Endothelial cell of umbilical vein (primary cell): ENCODE data around the gene MANBA. TPM values are rescaled to one million over a fixed set of nuclear protein-coding genes. Genes with fewer than 3 reads are reported as not detected.
"Not testable (repeated sequence)": the region's sequence is repeated elsewhere in the genome, so short reads cannot be mapped to it uniquely, and the experiment has no call there.

Experiments used
- BruUV-seq: library from RNA; stranded (reverse); fragments of 400-500 nt; replicated peaks from 2 replicates; lab custom pipeline; 2021; lab: Mats Ljungman, UMichigan
- CTCF ChIA-PET: fragments of 300-600, 350-600 bp; sonication (Branson Sonifier 250); formaldehyde crosslinking; loops from one replicate; lab custom pipeline; 2021; ENCODE audit warnings: antibody characterized with exemption, inconsistent platforms; lab: Charles Lee
- POLR2A ChIA-PET: fragments of 300-600, 350-600 bp; sonication (Branson Sonifier 250); formaldehyde crosslinking; loops from one replicate; lab custom pipeline; 2021; ENCODE audit warnings: antibody characterized with exemption, inconsistent platforms; lab: Charles Lee
- DNase-seq: peaks from one replicate; pipeline ENCODE4 v3.0.0-alpha.2; 2011; ENCODE audit warnings: low read depth, low spot score
- FAIRE-seq: peaks from 2 replicates; lab custom pipeline; 2011; peaks lifted over from hg19 to GRCh38; lab: Jason Lieb, UNC
- H2AFZ ChIP-seq: 2 replicates; pipeline ENCODE4 v1.6.0; 2012; ENCODE audit warnings: low read depth, low read length, control low read depth, inconsistent platforms
- H3K27ac ChIP-seq: 2 replicates; pipeline ENCODE4 v1.5.1; 2011; ENCODE audit warnings: low read depth, mild to moderate bottlenecking, control low read depth, low read length, moderate library complexity; ENCODE audit not compliant: insufficient read depth
- H3K27me3 ChIP-seq, 2 experiments: 2 replicates each; pipeline versions ENCODE4 v1.6.0 to v1.6.1; 2011; ENCODE audit warnings: low read length in 2 of 2, mixed read lengths in 1 of 2; ENCODE audit not compliant: control insufficient read depth in 2 of 2, insufficient read depth in 2 of 2
- H3K36me3 ChIP-seq, 2 experiments: 2 replicates in 1 of 2; 3 replicates in 1 of 2; pipeline ENCODE4 v1.5.1; 2011; ENCODE audit warnings: low read length in 2 of 2, mild to moderate bottlenecking in 1 of 2, moderate library complexity in 1 of 2; ENCODE audit not compliant: control insufficient read depth in 2 of 2, insufficient read depth in 2 of 2; ENCODE audit errors: extremely low read depth in 1 of 2
- H3K4me1 ChIP-seq: 3 replicates; pipeline ENCODE4 v1.5.1; 2011; ENCODE audit warnings: mild to moderate bottlenecking, low read length; ENCODE audit not compliant: control insufficient read depth, insufficient read depth; ENCODE audit errors: extremely low read depth
- H3K4me2 ChIP-seq: 2 replicates; pipeline ENCODE4 v1.6.1; 2011; ENCODE audit warnings: low read length, control low read depth, mixed read lengths; ENCODE audit not compliant: insufficient read depth
- H3K4me3 ChIP-seq, 3 experiments: fragments of 200-600 bp in 1 of 3; sonication (generic), shearing (Covaris generic) in 1 of 3; replicated peaks in 1 of 3; 2 replicates each; pipeline ENCODE4 v1.5.1; 2011 to 2016; ENCODE audit warnings: control low read depth in 3 of 3, low read length in 3 of 3, mild to moderate bottlenecking in 2 of 3, inconsistent platforms in 1 of 3, low read depth in 1 of 3, moderate library complexity in 1 of 3; ENCODE audit not compliant: insufficient read depth in 1 of 3
- H3K79me2 ChIP-seq: 2 replicates; pipeline ENCODE4 v1.6.0; 2012; ENCODE audit warnings: low read length, inconsistent platforms; ENCODE audit not compliant: control insufficient read depth, insufficient read depth
- H3K9ac ChIP-seq: replicated peaks from 2 replicates; pipeline ENCODE3; 2011; ENCODE audit warnings: low read length, control low read depth; ENCODE audit not compliant: insufficient read depth; ENCODE audit errors: extremely low read depth
- H3K9me1 ChIP-seq: replicated peaks from 3 replicates; pipeline ENCODE4 v1.6.0; 2011; ENCODE audit warnings: mild to moderate bottlenecking, low read length; ENCODE audit not compliant: control insufficient read depth, insufficient read depth; ENCODE audit errors: extremely low read depth
- H3K9me3 ChIP-seq: replicated peaks from 2 replicates; pipeline ENCODE4 v1.5.1; 2012; ENCODE audit warnings: low read length, inconsistent platforms; ENCODE audit not compliant: control insufficient read depth, insufficient read depth
- H4K20me1 ChIP-seq: replicated peaks from 2 replicates; pipeline ENCODE3; 2011; ENCODE audit warnings: mild to moderate bottlenecking, low read length; ENCODE audit not compliant: control insufficient read depth, insufficient read depth; ENCODE audit errors: extremely low read depth
- EZH2 ChIP-seq: IDR thresholded peaks from 2 replicates; pipeline ENCODE4 v1.6.1; 2012; ENCODE audit warnings: borderline replicate concordance, low read depth, mild to moderate bottlenecking, moderate library complexity, low read length, inconsistent platforms; ENCODE audit not compliant: severe bottlenecking
- FOS ChIP-seq: IDR thresholded peaks from 2 replicates; pipeline ENCODE4 v1.6.1; 2011; ENCODE audit warnings: mild to moderate bottlenecking, low read length, moderate library complexity, borderline replicate concordance; ENCODE audit not compliant: insufficient read depth
- GATA2 ChIP-seq: IDR thresholded peaks from 2 replicates; pipeline ENCODE4 v1.7.0; 2011; ENCODE audit warnings: low read depth, mild to moderate bottlenecking, moderate library complexity, mixed read lengths, low read length; ENCODE audit not compliant: insufficient read length, insufficient read depth
- JUN ChIP-seq: IDR thresholded peaks from 2 replicates; pipeline ENCODE4 v1.6.1; 2011; ENCODE audit warnings: borderline replicate concordance, low read depth; ENCODE audit not compliant: insufficient read length, insufficient read depth
- MYC ChIP-seq: IDR thresholded peaks from one replicate; pipeline ENCODE4 v1.6.1; 2011; ENCODE audit warnings: mild to moderate bottlenecking, low read depth, low read length
- POLR2A ChIP-seq: IDR thresholded peaks from 2 replicates; pipeline ENCODE4 v1.6.1; 2012; ENCODE audit warnings: low read depth, mild to moderate bottlenecking, control low read depth, low read length
- POLR2AphosphoS5 ChIP-seq: IDR thresholded peaks from 2 replicates; pipeline ENCODE4 v1.6.1; 2012; ENCODE audit warnings: low read depth, mild to moderate bottlenecking, control low read depth, low read length, moderate library complexity; ENCODE audit not compliant: insufficient read depth
- dilution Hi-C: fragments of 300-500 bp; cut with MboI; formaldehyde crosslinking; loops from one replicate; pipeline ENCODE4 v1.15.0; 2019; ENCODE audit warnings: low sequenced_read_pairs; ENCODE audit not compliant: extremely low pct_ligation_motif_present
- intact Hi-C: fragments of 100-400 bp; cut with micrococcal nuclease; formaldehyde crosslinking; loops from one replicate; pipeline ENCODE4 v1.10.0; 2022
- polyA plus RNA-seq, 4 experiments: library from polyadenylated mRNA; depleted of rRNA in 3 of 4; stranded (reverse) in 3 of 4; unstranded in 1 of 4; fragments of >200 nt; gene quantifications; 2 replicates each; pipeline versions ENCODE4 v1.2.1 to v1.2.3, GENCODE V29; 2011 to 2012; ENCODE audit warnings: missing spikeins in 1 of 4
- total RNA-seq: library from RNA; stranded (reverse); gene quantifications from 2 replicates; pipeline ENCODE4 v1.2.3, GENCODE V29; 2021
- TF ChIP-seq, protein P1 (sequence below), 2 donors: IDR thresholded peaks; 1 replicate in 1 of 2; 2 replicates in 1 of 2; pipeline ENCODE4 v1.5.1; 2011; ENCODE audit warnings: low read length in 2 of 2, mild to moderate bottlenecking in 2 of 2, moderate library complexity in 2 of 2, control low read depth in 1 of 2, inconsistent platforms in 1 of 2, low read depth in 1 of 2; ENCODE audit not compliant: insufficient read depth in 1 of 2; ENCODE audit errors: extremely low read depth in 1 of 2
- TF ChIP-seq, protein P2 (sequence below): IDR thresholded peaks from 2 replicates; pipeline ENCODE4 v1.6.1; 2011; ENCODE audit not compliant: insufficient read depth, insufficient read length

MANBA gene
- total and polyA plus RNA-seq, 2 donors (not counting 3 experiments of a cell fraction or from before 2014, with no cell fraction given): 5.6 to 7.7 TPM

DNA sequence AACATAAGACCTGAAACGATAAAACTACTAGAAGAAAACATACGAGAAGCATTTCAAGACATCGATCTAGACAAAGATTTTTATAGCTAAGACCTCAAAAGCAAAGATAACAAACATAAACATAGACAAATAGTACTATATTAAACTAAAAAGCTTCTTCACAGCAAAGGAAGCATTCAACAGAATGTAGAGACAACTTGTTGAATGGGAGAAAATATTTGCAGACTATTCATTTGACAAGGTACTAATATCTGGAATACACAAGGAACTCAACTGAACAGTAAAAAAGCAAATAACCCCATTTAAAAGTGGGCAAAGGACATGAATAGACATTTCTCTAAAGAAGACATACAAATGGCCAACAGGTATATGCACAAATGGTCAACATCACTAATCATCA, 49.8 kb downstream of the MANBA start:
- H3K79me2 ChIP-seq: no peaks in the 10 kb centered on the region
- H3K27me3 ChIP-seq: no peaks in the 10 kb centered on the region
- no peaks in the 10 kb centered on the region for H3K9me3 ChIP-seq
- DNase-seq: no peak
- no peaks in the 10 kb centered on the region for H3K4me1 ChIP-seq
- CTCF ChIA-PET: no interaction called here
- H3K27ac ChIP-seq: no peak overlapping the region
- no peak overlapping the region for H2AFZ ChIP-seq
- no peaks in the 10 kb centered on the region for H4K20me1 ChIP-seq
- no peak for FAIRE-seq
- H3K9ac ChIP-seq: no peak overlapping the region
- intact Hi-C loops: no loop called here
- POLR2A ChIA-PET: no interaction called here
- H3K4me2 ChIP-seq: no peak overlapping the region
- H3K9me1 ChIP-seq: no peaks in the 10 kb centered on the region
- H3K36me3 ChIP-seq: no peaks in the 10 kb centered on the region
- no peak overlapping the region for H3K4me3 ChIP-seq
- BruUV-seq: no TSS peak
- dilution Hi-C loops: no loop called here
- TF ChIP-seq, protein P1, sequence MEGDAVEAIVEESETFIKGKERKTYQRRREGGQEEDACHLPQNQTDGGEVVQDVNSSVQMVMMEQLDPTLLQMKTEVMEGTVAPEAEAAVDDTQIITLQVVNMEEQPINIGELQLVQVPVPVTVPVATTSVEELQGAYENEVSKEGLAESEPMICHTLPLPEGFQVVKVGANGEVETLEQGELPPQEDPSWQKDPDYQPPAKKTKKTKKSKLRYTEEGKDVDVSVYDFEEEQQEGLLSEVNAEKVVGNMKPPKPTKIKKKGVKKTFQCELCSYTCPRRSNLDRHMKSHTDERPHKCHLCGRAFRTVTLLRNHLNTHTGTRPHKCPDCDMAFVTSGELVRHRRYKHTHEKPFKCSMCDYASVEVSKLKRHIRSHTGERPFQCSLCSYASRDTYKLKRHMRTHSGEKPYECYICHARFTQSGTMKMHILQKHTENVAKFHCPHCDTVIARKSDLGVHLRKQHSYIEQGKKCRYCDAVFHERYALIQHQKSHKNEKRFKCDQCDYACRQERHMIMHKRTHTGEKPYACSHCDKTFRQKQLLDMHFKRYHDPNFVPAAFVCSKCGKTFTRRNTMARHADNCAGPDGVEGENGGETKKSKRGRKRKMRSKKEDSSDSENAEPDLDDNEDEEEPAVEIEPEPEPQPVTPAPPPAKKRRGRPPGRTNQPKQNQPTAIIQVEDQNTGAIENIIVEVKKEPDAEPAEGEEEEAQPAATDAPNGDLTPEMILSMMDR (IDR thresholded peaks at IDR 0.05; ENCODE audit: extremely low read depth in 1 of 2, insufficient read depth in 1 of 2, low read depth in 1 of 2, low read length in 2 of 2): no peak
- TF ChIP-seq MYC: no peak
- TF ChIP-seq EZH2: no peak
- TF ChIP-seq POLR2AphosphoS5: no peak
- TF ChIP-seq JUN: no peak
- no peak for TF ChIP-seq POLR2A
- TF ChIP-seq, protein P2, sequence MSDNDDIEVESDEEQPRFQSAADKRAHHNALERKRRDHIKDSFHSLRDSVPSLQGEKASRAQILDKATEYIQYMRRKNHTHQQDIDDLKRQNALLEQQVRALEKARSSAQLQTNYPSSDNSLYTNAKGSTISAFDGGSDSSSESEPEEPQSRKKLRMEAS: no peak
- TF ChIP-seq FOS: no peak
- TF ChIP-seq GATA2: no peak

DNA sequence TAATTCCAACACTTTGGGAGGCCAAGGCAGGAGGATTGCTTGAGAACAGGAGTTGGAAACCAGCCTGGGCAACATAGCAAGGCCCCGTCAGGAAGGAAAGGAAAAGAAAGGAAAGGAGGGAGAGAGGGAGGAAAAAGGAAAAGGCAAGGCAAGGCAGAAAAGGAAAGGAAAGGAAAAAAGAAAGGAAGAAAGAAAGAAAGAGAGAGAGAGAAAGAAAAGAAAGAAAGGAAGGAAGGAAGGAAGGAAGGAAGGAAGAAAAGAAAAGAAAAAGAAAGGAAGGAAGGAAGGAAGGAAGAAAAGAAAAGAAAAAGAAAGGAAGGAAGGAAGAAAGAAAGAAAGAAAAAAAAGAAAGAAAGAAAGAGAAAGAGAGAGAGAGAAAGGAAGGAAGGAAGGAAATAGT, 51.7 kb downstream of the MANBA start:
- dilution Hi-C loops, H4K20me1 ChIP-seq, H3K4me1 ChIP-seq, FAIRE-seq, H3K9ac ChIP-seq, BruUV-seq, H3K27me3 ChIP-seq, H3K4me2 ChIP-seq, DNase-seq, H3K79me2 ChIP-seq, H3K27ac ChIP-seq, H3K36me3 ChIP-seq, H3K4me3 ChIP-seq, H3K9me3 ChIP-seq, intact Hi-C loops, H3K9me1 ChIP-seq, POLR2A ChIA-PET, CTCF ChIA-PET, H2AFZ ChIP-seq: not testable (repeated sequence)
